ENCODE data around the gene RHBDD2. TPM values are rescaled to one million over a fixed set of nuclear protein-coding genes. Genes with fewer than 3 reads are reported as not detected.
"Not testable (repeated sequence)": the region's sequence is repeated elsewhere in the genome, so short reads cannot be mapped to it uniquely, and the experiment has no call there.

The RHBDD2 gene
- 34.1 TPM for total RNA-seq

GRCh38 chr7:75878769-75879611, at the start of gene RHBDD2:
Gene RHBDD2, plus strand, starts transcription at chr7:75879034. Its CDS starts 49 bp downstream, at chr7:75879083.
- Histone ChIP-seq H3K4me3 (peak within 1 kb of the TSS; percentile 74 to 94), H3K4me1 (peaks cover 22% of the 10 kb centered on the region), H3K36me3 (peaks cover 2 to 29% of the 10 kb centered on the region in 2 donors), H3K9me3 (no peaks in the 10 kb centered on the region), H3K27me3 (no peaks in the 10 kb centered on the region), H3K27ac (peak within 1 kb of the TSS; percentile 90)
- DNase-seq (ENCODE audit: extremely low spot score in 2 of 2), result peak in 1 of 2 donors; percentile 97
- TF ChIP-seq CTCF (IDR thresholded peaks at IDR 0.05) (no peak), POLR2A (IDR thresholded peaks at IDR 0.05) (peak in 1 of 2 donors; percentile 96), POLR2AphosphoS5 (IDR thresholded peaks at IDR 0.05; ENCODE audit: insufficient read depth in 1 of 2, low read depth in 1 of 2) (peak in 1 of 2 donors; percentile 98)
- intact Hi-C loops (cut with DNase I), result no loop called here

- H3K27ac ChIP-seq; H3K9me3 ChIP-seq; H3K27me3 ChIP-seq; DNase-seq (ENCODE audit: extremely low spot score in 2 of 2); H3K36me3 ChIP-seq; H3K4me3 ChIP-seq; intact Hi-C loops (cut with DNase I); H3K4me1 ChIP-seq: not testable (repeated sequence)
Measured at GRCh38 chr7:75829656-75830055, 49.2 kb upstream of the RHBDD2 start.

- TF ChIP-seq POLR2A (IDR thresholded peaks at IDR 0.05) (no peak), POLR2AphosphoS5 (IDR thresholded peaks at IDR 0.05; ENCODE audit: insufficient read depth in 1 of 2, low read depth in 1 of 2) (no peak), CTCF (IDR thresholded peaks at IDR 0.05) (no peak)
- no peak for DNase-seq (ENCODE audit: extremely low spot score in 2 of 2)
- intact Hi-C loops (cut with DNase I), result no loop called here
- Histone ChIP-seq H3K4me3 (no peak overlapping the region), H3K9me3 (no peaks in the 10 kb centered on the region), H3K27me3 (no peaks in the 10 kb centered on the region), H3K36me3 (no peaks in the 10 kb centered on the region), H3K4me1 (no peaks in the 10 kb centered on the region), H3K27ac (no peak overlapping the region)
Measured at GRCh38 chr7:75830978-75831377, 47.9 kb upstream of the RHBDD2 start.

- H3K36me3 ChIP-seq, H3K9me3 ChIP-seq, H3K27me3 ChIP-seq: not testable (repeated sequence)
Measured at GRCh38 chr7:75833662-75834061, 45.2 kb upstream of the RHBDD2 start.

GRCh38 chr7:75835688-75836285, 43.0 kb upstream of the RHBDD2 start:
- no peaks in the 10 kb centered on the region for H3K27me3 ChIP-seq
- intact Hi-C loops (cut with DNase I), result no loop called here
- H3K4me3 ChIP-seq, result no peak overlapping the region
- no peaks in the 10 kb centered on the region for H3K36me3 ChIP-seq
- no peak for DNase-seq (ENCODE audit: extremely low spot score in 2 of 2)
- no peak overlapping the region for H3K27ac ChIP-seq
- H3K4me1 ChIP-seq, result no peaks in the 10 kb centered on the region
- H3K9me3 ChIP-seq, result no peaks in the 10 kb centered on the region
- TF ChIP-seq POLR2AphosphoS5 (IDR thresholded peaks at IDR 0.05; ENCODE audit: insufficient read depth in 1 of 2, low read depth in 1 of 2), result no peak
- no peak for TF ChIP-seq CTCF (IDR thresholded peaks at IDR 0.05)
- TF ChIP-seq POLR2A (IDR thresholded peaks at IDR 0.05), result no peak

More at GRCh38 chr7:75833662-75834061, 45.2 kb upstream of the RHBDD2 start:
- DNase-seq (ENCODE audit: extremely low spot score in 2 of 2); H3K4me3 ChIP-seq; intact Hi-C loops (cut with DNase I); H3K4me1 ChIP-seq; H3K27ac ChIP-seq: not testable (repeated sequence)

- Histone ChIP-seq H3K4me3 (no peak overlapping the region), H3K27ac (no peak overlapping the region), H3K9me3 (no peaks in the 10 kb centered on the region), H3K4me1 (no peaks in the 10 kb centered on the region), H3K36me3 (no peaks in the 10 kb centered on the region), H3K27me3 (no peaks in the 10 kb centered on the region)
- no peak for DNase-seq (ENCODE audit: extremely low spot score in 2 of 2)
- no peak for TF ChIP-seq POLR2A (IDR thresholded peaks at IDR 0.05)
- no peak for TF ChIP-seq POLR2AphosphoS5 (IDR thresholded peaks at IDR 0.05; ENCODE audit: insufficient read depth in 1 of 2, low read depth in 1 of 2)
- no peak for TF ChIP-seq CTCF (IDR thresholded peaks at IDR 0.05)
- intact Hi-C loops (cut with DNase I), result no loop called here
Measured at GRCh38 chr7:75836798-75837197, 42.0 kb upstream of the RHBDD2 start.

GRCh38 chr7:75838281-75838930, 40.4 kb upstream of the RHBDD2 start:
- DNase-seq (ENCODE audit: extremely low spot score in 2 of 2); intact Hi-C loops (cut with DNase I); H3K27ac ChIP-seq; H3K27me3 ChIP-seq; H3K36me3 ChIP-seq; H3K4me3 ChIP-seq; H3K9me3 ChIP-seq: not testable (repeated sequence)
- H3K4me1 ChIP-seq, result peaks cover 14% of the 10 kb centered on the region

All from vagina (tissue), 2 donors.